GM19397 (cell line): Measurements from ENCODE around the gene BAZ1B.
A peak's percentile ranks its signal among the peaks of the same experiment; 100 is the strongest.
"Not testable (repeated sequence)": the region's sequence is repeated elsewhere in the genome, so short reads cannot be mapped to it uniquely, and the experiment has no call there.

Source experiments
- ATAC-seq: cut with Tn5 transposase; IDR thresholded peaks from one replicate; pipeline ENCODE4 v1.9.1; 2021; ENCODE audit warnings: mild to moderate bottlenecking, moderate library complexity; ENCODE audit not compliant: unreplicated experiment

BAZ1B gene

GRCh38 chr7:73448609-73449008 lies 73.5 kb downstream of the BAZ1B start:
- ATAC-seq, result no peak

- ATAC-seq, result no peak
These were observed 74.9 kb downstream of the BAZ1B start for GRCh38 chr7:73447121-73447733.

GRCh38 chr7:73446682-73447081 lies 75.4 kb downstream of the BAZ1B start:
- ATAC-seq, result no peak

- no peak for ATAC-seq
These were observed 78.4 kb downstream of the BAZ1B start for GRCh38 chr7:73443548-73444255.

- no peak for ATAC-seq
These were observed 79.1 kb downstream of the BAZ1B start for GRCh38 chr7:73442903-73443500.

- no peak for ATAC-seq
These were observed 79.7 kb downstream of the BAZ1B start for GRCh38 chr7:73442222-73442902.

GRCh38 chr7:73439410-73439704 lies 82.7 kb downstream of the BAZ1B start:
- no peak for ATAC-seq

- ATAC-seq, result no peak
These were observed 83.3 kb downstream of the BAZ1B start for GRCh38 chr7:73438547-73439409.

GRCh38 chr7:73437621-73438416 lies 84.3 kb downstream of the BAZ1B start:
- no peak for ATAC-seq

- no peak for ATAC-seq
These were observed 85.0 kb downstream of the BAZ1B start for GRCh38 chr7:73437091-73437490.

- ATAC-seq, result no peak
These were observed 85.8 kb downstream of the BAZ1B start for GRCh38 chr7:73436031-73436929.

GRCh38 chr7:73435471-73436009 lies 86.6 kb downstream of the BAZ1B start:
- no peak for ATAC-seq

GRCh38 chr7:73434701-73435069 lies 87.4 kb downstream of the BAZ1B start:
- ATAC-seq, result no peak

- peak; percentile 22 for ATAC-seq
These were observed 88.0 kb downstream of the BAZ1B start for GRCh38 chr7:73433924-73434700.

- no peak for ATAC-seq
These were observed 89.4 kb downstream of the BAZ1B start for GRCh38 chr7:73432676-73433075.

- ATAC-seq, result no peak
These were observed 90.9 kb downstream of the BAZ1B start for GRCh38 chr7:73431041-73431835.

- not testable (repeated sequence) for ATAC-seq
These were observed 91.6 kb downstream of the BAZ1B start for GRCh38 chr7:73430540-73430939.
